ENCODE data around the gene NDUFS6.
"Not testable (repeated sequence)": the region's sequence is repeated elsewhere in the genome, so short reads cannot be mapped to it uniquely, and the experiment has no call there.

NDUFS6 gene

GRCh38 chr5:1788828-1789227 is 12.4 kb upstream of the NDUFS6 start:
- DNase-seq (ENCODE audit: low read depth): no peak
- H3K4me3 ChIP-seq (ENCODE audit: low read length): no peak overlapping the region
- no peak for TF ChIP-seq CTCF (conservative IDR thresholded peaks at IDR 0.05; ENCODE audit: low read depth, low read length)

GRCh38 chr5:1789438-1789833 is 11.8 kb upstream of the NDUFS6 start:
- not testable (repeated sequence) for DNase-seq (ENCODE audit: low read depth); H3K4me3 ChIP-seq (ENCODE audit: low read length)

- no peak for DNase-seq (ENCODE audit: low read depth)
- no peak for TF ChIP-seq CTCF (conservative IDR thresholded peaks at IDR 0.05; ENCODE audit: low read depth, low read length)
- H3K4me3 ChIP-seq (ENCODE audit: low read length): no peak overlapping the region
These were observed 11.3 kb upstream of the NDUFS6 start for GRCh38 chr5:1789834-1790471.

DNA sequence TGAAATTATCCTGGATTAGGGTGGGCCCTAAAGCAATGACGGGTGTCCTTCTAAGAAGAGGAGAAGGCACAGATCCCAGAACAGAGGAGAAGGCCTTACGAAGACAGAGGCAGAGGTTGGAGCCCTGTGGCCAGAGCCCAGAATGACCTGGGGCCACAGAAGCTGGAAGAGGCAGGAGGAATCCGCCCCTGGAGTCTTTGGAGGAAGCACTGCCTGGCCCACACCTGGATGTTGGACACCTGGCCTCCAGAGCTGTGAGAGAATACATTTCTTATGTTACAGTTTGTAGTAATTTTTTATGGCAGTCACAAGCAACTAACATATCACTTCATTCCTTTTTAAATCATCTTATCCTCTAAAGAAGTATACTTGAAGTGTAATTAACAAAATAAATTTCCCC is 10.0 kb upstream of the NDUFS6 start:
- no peak overlapping the region for H3K4me3 ChIP-seq (ENCODE audit: low read length)
- DNase-seq (ENCODE audit: low read depth): no peak
- TF ChIP-seq CTCF (conservative IDR thresholded peaks at IDR 0.05; ENCODE audit: low read depth, low read length): no peak

DNA sequence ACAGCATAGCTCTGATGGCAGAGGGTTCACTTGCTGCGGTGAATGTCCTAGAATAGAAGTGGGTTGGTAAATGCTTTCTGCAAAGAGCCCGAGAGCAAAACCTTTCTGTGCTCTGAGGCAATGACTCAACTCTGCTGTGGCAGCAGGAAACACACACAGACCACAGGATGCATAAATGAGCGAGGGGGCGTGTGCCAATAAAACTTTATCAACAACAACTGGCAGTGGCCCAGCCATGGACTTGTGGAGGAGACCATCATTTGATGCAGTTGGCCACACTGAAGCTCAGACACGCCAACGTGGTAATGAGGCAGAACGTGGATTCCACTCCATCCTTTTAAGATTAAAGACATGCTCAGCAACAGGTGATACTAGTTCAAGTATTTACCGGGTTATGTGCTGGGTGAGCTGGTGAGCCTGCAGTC is 8.4 kb upstream of the NDUFS6 start:
- no peak for DNase-seq (ENCODE audit: low read depth)
- TF ChIP-seq CTCF (conservative IDR thresholded peaks at IDR 0.05; ENCODE audit: low read depth, low read length): no peak
- H3K4me3 ChIP-seq (ENCODE audit: low read length): no peak overlapping the region

- DNase-seq (ENCODE audit: low read depth): no peak
- H3K4me3 ChIP-seq (ENCODE audit: low read length): no peak overlapping the region
- TF ChIP-seq CTCF (conservative IDR thresholded peaks at IDR 0.05; ENCODE audit: low read depth, low read length): no peak
These were observed 7.9 kb upstream of the NDUFS6 start for GRCh38 chr5:1793301-1793740.

DNA sequence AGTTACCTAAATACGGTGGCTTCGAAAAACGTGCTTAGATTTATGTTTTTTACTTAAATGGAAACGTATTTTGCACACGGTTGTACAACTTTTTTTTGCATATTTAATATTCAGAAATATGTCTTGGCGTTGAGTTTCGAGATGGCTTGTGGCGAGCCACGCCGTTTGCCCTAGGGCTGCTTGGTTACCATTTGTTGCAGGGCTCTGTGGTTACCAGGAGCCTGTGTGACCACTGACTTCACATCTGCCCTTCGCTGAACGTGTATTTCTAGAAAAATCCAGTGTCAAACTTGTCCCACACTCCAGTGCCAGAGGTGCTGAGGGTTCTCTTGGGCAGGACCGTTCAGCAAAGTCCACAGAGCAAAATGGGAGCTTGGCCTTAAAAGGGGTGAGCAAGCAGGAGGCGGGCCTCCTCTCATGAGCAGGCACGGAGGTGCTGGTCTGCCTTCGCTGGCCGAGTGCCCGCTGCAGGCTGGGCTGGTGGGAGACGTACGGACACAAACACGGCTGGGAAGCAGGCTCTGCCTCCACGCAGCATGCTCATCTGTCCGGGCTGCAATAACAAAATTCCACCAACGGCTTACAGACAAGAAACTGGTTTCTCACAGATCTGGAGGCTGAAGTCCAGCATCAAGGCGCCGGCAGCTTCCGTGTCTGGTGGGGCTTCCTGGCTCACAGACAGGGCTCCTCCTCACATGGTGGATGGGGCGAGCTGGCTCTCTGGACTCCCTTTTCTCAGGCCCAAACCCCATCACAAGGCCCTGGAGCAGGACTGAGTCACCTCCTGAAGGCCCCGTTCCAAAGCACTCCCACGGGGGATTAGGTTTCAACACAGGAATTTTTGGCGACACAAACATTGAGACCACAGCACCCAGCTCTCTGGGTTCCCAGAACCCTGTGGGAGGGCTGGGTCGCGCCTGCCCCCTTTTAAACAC is 7.0 kb upstream of the NDUFS6 start:
- H3K4me3 ChIP-seq (ENCODE audit: low read length): no peak overlapping the region
- no peak for TF ChIP-seq CTCF (conservative IDR thresholded peaks at IDR 0.05; ENCODE audit: low read depth, low read length)
- DNase-seq (ENCODE audit: low read depth): peak; percentile 61

Measured in retinal pigment epithelial cell (primary cell).